Stimulated activated CD4-positive, alpha-beta T cell treated with anti-CD3 and anti-CD28 coated beads, Interleukin-2, amount 100 ng/mL, for 48 hours (primary cell): ENCODE results near the gene MTSS2.

Experiments used
- DNase-seq, 2 donors: peaks; one replicate each; pipeline ENCODE4 v3.0.0-alpha.2; 2020

Gene MTSS2

DNA sequence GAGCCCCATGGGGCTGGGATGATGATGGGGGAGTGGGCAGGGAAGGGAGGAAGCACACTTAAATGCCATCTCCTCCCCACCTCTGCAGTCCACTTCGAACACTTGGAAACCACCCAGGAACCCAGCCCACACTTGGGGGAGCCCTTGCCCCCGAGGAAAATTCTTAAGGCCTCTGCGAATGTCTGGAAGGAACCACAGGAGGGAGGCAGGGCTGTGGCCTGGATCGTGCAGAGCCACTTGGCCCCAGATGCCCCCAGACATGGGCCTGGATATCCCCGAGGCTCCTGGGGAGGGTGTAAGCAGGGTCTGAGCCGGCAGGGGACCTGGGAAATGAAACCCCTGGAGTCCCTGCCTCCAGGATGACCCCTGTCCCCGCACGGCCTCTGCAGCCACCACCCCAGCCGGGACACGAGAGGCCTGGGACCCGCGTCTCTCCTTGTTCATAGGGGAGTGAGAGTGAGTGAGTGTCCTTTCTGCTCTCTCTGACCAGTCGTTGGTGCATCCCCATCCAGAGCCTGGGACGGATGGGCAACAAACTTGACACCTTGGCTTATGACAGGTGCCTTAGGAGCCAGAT, 11.8 kb upstream of the MTSS2 start:
- no peak for DNase-seq

DNA sequence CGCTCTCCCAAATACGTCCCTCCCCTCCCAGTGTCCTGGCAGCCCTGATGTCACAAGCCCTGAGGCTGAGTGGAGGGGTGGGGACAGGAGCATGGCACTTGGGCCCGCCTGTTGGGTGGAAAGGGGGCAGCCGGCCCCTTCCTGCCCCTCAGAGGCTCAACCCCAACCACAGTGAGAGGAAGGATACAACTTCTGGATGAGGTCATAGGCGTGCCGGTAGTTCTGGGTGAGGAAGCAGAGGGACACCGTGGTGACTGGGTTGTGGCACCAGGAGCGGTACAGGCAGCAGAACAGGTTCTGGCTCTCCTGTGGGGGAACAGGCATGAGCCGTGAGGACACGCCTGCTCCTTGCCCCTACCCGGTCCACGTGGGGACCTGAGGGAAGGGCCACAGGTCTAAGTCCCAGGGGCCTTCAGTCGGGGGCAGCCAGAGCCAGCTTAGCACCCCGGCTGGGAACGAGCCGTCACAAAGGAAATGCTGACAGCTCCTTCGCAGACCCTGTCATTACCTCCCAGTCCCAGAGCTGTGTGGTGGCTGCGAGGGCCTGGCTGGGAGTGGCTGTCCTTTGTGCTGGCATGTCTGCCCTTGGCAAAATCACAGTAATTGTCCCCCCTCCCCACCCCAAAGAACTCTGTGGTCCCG, 11.2 kb upstream of the MTSS2 start:
- DNase-seq, result no peak

DNA sequence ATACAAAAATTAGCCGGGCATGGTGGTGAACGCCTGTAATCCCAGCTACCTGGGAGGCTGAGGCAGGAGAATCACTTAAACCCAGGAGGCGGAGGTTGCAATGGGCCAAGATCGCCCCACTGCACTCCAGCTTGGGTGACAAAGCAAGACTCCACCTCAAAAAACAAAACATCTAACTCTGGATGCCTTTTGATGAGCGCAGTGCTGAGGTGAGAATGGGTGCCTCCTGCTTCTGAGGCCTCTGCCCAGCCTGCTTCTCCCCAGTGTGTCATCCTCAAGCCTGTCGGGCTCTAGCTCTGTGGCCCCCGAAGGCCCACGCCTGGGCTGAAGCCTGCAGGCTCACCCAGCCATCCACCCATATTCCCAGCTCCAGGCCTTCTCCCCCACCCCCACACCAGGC, 10.5 kb upstream of the MTSS2 start:
- no peak for DNase-seq

DNA sequence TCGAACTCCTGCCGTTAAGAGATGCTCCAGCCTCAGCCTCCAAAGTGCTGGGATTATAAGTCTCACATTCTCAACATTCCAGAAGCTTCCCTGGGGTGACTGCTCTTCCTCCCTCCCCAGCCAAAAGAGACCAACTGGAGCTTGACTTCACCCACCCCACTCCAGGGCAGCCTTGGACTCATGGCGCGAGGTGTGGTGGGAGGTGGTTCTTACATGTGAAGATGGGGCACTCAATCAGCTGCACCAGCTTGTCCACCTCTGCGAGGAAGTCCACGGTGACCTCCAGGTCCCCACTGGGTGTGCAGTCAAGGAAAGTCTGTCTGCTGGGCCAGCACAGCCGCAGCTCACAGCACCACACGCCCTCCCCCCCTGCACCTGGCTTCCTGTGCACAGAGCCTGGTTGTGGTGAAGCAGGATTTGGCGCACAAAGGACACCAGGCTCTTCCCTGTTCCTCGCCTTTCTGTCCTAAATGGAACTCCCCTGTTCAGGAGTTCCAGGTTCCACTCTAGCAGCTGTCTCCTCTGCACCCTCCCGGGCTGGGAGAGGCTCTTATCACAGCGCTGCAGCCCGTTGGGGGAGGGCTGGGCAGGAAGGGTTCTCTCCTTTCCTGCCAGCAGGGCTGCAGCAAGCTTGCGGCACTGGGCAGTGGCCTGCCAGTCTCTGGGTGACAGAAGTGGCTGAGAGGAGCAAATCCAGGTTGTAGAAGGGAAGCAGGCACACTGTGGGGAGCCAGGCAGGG, 9.6 kb upstream of the MTSS2 start:
- no peak for DNase-seq

DNA sequence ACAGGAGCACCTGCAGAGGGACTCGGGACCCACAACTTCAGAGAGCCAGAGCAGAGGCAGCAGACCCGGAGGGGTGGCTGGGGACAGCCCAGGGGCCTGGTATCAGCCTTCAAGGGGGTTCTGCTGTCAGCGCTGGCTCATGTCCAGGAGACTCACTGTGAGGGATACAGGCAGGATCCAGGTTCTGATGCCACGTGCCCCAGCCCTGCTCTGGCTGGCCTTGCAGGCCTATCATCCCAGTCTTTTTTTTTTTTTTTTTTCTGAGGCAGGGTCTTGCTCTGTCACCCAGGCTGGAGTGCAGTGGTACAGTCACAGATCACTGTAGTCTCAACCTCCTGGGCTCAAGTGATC, 9.0 kb upstream of the MTSS2 start:
- DNase-seq, result no peak

DNA sequence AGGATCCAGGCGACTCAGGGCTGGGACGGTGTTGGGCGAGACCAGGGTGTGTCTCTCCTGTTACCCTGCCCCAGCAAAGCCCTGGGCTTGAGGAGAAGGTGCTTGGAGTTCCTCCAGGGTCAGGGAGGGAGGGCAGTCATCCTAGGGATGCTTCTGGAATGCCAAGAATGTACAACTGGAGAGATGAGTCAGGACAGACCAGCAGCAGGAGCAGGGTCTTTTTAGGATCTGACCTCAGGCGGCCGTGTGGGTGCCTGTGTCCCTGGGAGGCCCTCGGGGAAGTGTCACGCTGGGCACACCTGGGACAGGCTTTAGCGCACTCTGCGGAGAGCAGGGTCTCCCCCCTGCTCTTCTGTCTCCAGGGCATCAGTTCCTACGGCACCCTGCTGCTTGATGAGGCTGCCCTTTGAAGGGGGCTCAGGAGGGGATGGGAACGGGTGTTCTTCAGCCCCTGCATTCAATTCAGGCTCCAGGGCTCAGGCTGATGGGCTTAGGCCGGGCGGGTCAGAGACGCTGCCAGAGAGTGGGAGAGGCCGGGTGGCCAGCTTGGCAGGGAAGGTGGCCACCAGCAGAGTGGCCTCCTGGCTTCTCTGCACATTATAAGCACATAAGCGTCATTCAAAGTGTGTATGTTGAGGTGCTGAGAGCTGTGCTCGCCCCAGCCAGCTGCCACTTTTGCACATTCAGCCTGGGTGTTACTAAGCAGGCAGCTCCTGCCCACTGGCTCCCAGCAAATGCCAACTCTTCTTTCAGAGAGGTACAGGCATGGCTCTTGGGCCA, 8.4 kb upstream of the MTSS2 start:
- no peak for DNase-seq

DNA sequence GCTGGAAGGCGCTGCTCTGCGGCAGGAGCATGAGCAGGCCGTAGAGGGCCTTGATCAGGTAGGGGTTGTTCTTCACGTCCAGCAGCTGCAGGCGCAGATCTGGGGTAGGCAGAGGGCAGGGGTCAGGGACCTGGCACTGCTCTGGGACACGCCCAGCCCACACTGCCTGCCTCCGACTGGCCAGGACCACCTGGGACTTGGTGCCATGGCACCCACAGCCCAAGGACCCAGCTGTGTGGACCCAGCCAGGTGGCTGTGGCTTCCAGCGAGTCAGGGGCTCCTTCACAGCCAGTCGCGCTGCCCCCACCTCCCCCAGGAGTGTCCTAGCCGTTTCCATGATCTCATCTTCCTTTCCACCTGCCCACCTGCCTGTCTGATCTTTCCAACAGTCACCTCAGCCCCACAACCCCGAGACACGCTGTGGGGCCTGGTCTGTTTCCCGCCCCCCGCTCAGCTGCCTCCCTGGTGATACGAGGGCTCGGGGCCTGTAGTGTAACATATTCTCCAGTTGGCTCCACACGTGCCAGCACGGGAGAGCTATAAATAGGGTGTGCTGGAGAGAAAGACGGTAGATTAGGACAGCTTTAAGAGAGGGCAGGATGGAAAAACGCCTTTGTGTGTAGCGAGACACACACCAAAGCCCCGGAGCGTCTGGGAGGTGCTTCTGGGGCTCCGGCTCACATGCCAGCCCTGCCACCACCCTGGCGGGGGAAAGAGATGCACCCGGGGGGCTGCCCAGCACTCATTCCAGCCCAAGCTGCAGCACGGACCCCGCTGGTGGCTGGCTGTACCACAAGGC, 7.2 kb upstream of the MTSS2 start:
- no peak for DNase-seq

DNA sequence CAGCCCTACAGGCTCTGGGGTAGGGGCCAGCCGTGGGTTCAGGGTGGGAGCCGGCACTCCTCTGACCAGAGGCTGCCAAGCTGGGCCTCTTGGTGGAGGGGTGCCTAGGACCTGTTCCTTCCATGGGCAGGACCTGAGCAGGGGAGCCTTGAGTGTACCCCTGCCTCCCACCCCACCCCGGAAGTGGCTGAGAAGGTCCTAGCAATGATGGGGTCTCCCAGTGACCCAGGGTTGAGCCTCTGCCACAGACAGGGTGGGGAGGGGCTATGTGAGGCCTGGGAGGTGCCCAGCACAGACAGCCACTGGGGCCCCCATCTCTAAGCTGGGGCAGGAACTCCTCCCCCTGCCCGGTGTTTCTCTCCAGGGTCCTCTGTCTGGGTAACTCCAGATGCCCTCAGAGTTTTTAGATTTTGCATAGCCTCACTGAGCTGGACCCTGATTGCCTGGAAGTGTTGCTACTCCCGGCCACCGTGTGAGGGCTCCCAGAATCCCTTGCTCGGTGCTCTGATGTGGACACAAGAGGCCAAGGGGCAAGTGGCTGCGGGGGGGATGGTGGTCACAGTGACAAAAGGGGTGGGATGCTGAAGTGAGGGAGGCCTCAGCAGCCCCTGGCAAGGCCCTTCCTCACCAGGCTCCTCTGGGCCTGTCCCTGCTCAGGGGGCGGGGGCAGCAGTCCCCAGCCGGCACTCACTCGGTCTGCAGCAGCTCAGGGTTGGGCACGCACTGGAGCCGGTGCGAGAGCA, 6.4 kb upstream of the MTSS2 start:
- DNase-seq, result no peak

DNA sequence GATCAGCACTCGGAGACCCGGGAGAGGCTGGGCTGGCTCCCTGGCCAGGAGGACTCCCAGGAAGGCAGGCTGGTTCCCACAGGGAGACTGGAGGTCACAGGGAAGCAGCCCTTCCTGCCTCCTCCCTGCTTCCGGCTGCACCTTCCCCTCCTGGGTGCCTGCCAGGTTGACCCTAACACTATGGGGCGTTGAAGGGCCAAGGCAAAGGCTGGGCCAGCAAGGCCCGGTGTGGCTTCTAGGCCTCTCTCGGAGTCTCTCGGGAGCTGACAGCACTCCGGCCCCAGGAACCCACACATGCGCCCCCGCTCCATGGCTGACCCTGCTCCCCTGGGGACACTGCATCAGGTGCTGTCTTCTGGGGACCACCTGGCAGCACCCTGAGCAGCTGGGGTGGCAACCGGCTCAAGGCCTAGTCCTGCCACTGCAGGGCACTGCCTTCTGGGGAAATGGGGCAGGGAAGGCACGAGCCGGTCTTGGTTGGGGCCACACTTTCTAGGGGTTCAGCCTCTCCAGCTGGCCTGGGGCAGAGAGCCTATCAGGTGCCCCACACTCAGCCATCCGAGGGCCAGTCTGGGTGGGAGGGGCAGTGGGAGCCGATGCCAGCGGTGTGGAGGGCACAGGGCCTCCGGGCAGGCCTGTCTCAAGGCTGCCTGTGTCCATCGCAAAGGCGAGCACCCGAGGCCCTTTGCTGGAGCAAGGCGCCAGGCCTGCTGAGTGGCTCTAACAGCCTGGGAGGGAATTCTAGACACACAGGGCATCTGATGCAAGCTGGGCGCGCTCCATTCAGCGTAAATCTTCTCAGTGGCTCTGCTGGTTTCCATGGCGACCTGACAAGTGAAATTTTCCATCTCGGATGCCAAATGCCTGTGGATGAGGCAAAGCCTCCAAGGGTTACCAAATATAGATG, 5.6 kb upstream of the MTSS2 start:
- no peak for DNase-seq

DNA sequence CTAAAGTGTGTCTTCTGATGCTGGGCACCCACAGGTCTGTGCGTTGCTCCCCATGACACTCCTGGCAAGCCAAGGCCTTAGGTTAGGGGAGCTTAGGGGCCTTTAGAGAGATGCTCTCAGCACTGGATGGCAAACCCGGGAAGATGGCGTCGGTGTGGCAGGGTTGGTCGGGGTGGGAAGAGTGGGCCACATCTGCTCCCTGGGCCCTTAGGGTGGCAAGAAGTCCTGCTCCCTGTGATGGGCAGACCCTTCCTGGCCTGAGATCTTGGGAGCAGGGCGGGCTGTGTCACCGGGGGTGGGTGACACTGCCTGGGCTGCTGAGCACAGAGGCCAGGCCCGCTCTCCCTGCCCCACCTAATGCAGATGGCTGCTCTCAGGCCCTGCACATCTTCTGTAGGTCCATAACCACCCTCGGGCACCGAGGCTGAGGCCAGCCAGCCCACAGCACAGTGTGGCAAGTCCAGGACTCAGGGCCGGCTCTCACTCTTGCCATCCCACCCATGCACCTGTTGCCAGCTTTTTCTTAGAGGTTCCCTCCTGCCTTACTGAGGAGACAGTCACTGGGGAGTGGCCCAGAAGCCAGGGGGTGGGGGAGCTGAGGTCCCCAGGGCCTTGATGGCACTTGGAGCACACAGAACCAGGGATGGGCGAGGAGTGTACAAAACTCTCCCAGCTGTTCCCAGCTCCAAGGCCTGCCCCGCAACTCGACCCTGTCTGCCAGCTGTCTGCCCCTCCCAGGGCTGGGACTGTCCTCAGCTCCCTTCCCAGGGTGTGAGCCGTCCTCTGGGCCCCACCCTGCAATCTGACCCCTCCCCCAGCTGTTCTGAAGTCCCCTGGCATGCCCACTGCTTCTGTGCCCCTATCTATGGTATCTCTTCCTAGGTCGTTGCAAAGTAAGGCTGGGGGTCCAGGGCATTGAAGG, 4.4 kb upstream of the MTSS2 start:
- no peak for DNase-seq

DNA sequence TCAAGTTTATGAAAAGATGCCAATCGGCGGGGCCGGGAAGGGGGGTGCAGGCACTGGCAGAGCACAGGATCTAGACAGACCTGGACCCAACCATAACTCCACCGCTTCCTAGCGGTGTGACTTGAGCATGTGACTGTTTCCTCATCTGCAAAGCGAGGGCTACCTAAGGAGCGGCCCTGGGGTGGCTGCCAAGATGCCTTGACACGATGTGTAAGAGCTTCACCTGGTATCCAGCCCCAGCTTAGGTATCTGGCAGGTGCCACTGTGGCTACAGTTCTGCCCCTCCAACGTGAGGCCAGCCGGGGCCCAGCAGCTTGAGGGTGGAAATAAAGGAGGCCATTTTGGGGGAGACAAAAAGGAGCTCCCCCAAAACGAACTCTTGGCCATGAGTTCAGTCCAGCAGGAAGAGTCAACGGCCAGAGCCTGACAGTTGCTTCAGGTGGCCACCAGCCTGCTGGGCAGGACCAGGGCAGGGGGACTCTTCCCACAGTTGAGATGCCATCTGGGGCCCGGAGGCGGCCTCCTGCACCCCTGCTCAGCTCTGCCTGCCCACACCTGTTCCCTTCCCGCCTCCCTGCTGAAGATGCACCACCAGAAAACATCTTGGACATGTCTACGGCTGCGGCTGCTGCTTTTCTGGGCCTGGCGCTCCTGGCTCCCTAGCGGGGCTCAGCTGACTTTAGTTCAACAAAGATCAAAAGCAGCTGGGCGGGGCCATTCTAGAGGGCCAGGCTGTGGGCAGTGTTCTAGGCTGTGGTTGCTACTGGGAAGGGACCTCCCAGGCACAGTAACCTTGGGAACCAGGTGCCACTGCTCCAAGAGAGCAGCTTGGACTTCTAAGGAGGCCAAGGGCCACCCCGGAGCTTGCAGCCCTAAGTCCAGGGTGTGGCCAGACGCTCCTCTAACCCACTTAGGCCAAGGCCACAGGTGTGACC, 3.4 kb upstream of the MTSS2 start:
- no peak for DNase-seq

DNA sequence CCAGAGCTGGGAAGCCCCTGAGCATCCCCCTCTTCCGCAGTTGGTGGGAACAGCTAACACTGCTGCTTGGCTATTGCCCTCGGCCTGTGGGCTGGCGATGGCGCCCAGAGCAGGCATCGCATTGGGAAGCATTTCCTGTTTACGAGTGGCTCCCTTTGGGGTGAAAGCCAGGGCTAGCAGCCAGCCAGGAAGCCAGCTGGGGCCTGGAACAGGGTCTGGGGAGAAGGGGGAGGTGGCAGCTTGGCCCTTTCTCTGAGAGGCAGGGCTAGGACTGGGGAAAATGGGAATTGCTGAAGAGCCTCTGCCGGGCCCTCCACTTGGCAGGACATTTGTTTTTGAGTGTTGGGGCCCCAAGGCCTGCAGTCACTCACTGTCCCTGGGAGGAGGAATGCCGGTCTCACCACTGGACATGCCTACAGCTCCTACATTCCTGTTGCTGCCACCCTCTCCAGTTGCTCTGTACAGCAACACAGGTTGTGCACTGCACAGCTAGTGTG, 2.4 kb upstream of the MTSS2 start:
- no peak for DNase-seq

DNA sequence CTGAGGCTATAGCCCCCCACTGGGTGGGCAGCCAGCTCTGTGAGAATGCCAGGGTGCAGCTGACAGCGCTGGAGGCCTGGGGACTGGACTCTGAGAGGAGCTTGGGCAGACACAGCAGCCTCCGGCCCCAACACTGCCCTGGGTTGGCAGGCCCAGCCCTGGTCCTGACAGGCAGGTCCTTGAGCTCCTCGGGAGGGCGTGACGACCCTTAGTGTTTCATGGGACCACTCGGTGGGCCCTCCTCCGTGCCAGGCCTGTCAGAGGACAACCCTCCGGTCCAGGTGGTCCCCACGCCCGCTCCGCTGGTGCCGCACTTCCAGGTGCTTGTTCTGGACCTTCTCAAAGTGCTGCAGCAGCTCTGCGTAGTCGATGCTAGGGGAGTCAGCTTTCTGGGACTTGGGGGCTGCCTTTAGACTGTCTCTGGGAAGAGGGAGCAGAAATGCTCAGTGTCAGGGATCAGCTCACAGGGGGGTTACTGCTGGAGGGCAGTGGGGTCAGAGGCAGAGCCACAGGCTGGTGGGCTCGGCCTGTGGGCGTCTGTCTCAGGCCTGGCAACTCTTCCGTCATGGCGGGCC, 1.9 kb upstream of the MTSS2 start:
- DNase-seq, result no peak

DNA sequence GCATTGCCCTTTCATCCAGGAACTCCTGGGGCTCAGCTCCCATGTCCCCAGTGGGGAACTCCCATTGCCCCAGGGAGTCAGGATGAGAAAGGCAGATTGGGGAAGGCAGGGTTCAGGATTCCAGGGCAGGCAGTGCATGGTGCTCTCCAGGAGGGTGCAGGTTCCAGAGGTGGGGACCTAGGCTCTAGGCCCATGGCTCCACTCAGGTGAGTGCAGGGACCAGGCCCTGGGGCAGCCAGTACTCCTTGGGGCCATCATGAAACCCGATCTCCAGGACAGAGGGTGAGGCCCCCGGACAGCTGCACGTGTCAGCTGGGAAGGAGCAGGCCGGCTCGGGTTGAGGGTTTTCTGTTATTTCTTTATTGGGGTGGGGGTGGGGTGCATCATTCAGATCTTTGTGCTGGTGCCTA, 1.3 kb upstream of the MTSS2 start:
- DNase-seq, result no peak

DNA sequence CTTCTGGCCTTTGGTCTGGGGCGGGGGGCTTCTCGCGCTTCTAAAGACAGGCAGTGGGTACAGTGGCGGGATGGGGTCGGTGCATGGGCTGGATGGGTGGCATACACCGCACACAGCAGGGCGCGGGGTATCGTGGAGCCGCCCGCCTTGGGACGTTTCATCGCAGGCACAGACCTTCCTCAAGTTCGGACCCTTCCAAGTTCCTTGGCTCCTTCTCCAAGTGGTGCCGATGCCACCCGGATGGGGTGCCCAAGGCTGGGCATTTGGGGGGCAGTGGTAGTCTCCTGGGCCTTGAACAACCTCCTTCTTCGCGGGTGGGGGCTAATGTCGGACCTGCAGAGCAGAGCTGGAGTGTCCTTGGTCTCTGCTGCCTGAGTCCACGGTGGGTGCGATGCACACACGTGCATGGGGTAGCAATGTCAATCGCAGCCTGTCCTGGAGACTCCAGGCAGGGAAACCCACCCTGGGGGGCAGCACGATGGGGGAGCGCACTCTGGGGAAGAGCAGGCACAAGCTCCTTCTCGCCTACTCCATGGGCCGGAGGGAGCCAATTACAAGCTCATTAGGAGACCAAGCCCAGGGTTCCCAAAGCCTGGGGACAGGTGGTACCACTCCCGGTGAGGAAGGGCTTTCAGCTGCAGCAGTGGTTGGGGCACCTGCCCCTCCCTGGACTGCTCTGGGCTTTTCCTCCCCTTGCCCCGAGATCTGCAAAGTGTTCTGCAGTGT, 686 bp upstream of the MTSS2 start:
- no peak for DNase-seq

DNA sequence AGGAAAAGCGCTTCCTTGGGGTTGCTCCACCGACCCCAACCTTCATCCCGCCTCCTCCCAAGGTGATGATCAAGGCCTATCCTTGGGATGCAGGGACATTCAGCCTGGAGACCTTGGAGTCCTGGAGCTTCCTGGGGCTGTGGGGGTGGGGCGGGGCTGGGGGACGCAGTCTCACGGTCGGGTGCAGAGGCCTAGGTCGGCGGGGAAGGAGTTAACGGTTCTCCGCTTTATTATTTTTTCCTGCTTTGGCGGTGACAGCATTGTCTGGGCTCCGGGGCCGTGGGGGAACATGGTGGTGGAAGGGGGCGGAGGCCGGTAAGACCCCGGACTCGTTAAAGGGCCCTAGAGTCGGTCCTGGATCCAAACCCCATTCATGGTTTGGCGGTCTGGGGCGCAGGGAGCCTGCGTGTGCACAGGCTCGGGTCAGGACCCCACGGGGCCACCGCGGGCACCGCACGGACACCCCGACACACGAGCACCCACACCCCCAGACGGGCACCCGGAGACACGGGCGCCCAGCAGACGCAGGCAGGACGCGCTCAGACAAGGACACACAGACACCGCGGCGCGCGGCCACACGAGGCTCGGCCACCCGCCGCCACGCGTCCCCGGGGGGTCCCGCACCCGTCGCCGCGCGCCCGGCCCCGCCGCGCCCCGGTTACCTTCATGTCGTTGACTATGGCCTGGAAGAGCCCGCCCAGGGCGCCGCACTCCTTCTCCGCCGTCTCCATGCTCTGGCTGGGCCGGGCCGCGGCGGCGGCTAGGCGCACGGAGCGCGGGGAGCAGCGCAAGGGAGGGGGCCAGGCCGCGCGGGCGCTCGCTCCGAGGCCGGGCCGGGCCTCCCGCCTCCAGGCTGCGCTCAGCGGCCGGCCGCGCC, 554 bp downstream of the MTSS2 start:
- no peak for DNase-seq
